Naive thymus-derived CD8-positive, alpha-beta T cell (primary cell): Measurements from ENCODE around the gene ZBTB7A. TPM values are rescaled to one million over a fixed set of nuclear protein-coding genes. Genes with fewer than 3 reads are reported as not detected.

ENCODE experiments used
- ATAC-seq, 2 donors: fragments of 150-1000 bp; cut with Tn5 transposase in 1 of 2; sonication (Bioruptor Pico), chemical (Tn5 transposase) in 1 of 2; 1 replicate in 1 of 2; 2 replicates in 1 of 2; pipeline ENCODE4 v1.10.0; 2021; ENCODE audit warnings: mild to moderate bottlenecking in 2 of 2, moderate library complexity in 2 of 2
- POLR2A ChIA-PET: fragments of 350-600 bp; sonication (Branson Sonifier 250); formaldehyde crosslinking; loops from one replicate; lab custom pipeline; 2021; ENCODE audit warnings: antibody characterized with exemption; lab: Charles Lee
- DNase-seq, 10 donors: peaks; one replicate each; pipeline versions ENCODE4 v3.0.0 to v3.0.0-alpha.2; 2020 to 2022
- H3K27ac Mint-ChIP-seq, 10 donors: one replicate each; pipeline ENCODE4 v1.8.0; 2020 to 2022; ENCODE audit warnings: mild to moderate bottlenecking in 10 of 10, mixed read lengths in 10 of 10, moderate library complexity in 4 of 10, inconsistent platforms in 1 of 10
- H3K27me3 Mint-ChIP-seq, 5 donors: one replicate each; pipeline ENCODE4 v1.8.0; 2021 to 2022; ENCODE audit warnings: mixed read lengths in 5 of 5
- H3K36me3 Mint-ChIP-seq, 3 donors: one replicate each; pipeline ENCODE4 v1.8.0; 2020 to 2022; ENCODE audit warnings: mixed read lengths in 3 of 3, mild to moderate bottlenecking in 2 of 3, inconsistent platforms in 1 of 3
- H3K4me1 Mint-ChIP-seq, 4 donors: one replicate each; pipeline ENCODE4 v1.8.0; 2021 to 2022; ENCODE audit warnings: mixed read lengths in 4 of 4
- H3K4me3 Mint-ChIP-seq, 10 donors: one replicate each; pipeline ENCODE4 v1.8.0; 2020 to 2022; ENCODE audit warnings: mild to moderate bottlenecking in 10 of 10, mixed read lengths in 10 of 10, moderate library complexity in 6 of 10, inconsistent platforms in 1 of 10
- H3K9me3 Mint-ChIP-seq, 9 donors: one replicate each; pipeline ENCODE4 v1.8.0; 2020 to 2022; ENCODE audit warnings: mixed read lengths in 9 of 9, mild to moderate bottlenecking in 3 of 9, inconsistent platforms in 1 of 9, moderate library complexity in 1 of 9
- polyA plus RNA-seq, 3 donors: library from polyadenylated mRNA; unstranded; fragments of 300-500 nt; fragmentation: Illumina TruSeq; gene quantifications; one replicate each; pipeline ENCODE4 v1.2.3, GENCODE V29; 2021
- total RNA-seq, 8 experiments: library from RNA in 2 of 8; stranded (reverse) in 2 of 8; gene quantifications; one replicate each; pipeline ENCODE4 v1.2.3 and lab custom pipeline; 2021 to 2026

Gene ZBTB7A
- total and polyA plus RNA-seq, 5 experiments from 2014 or later, result 31.3 to 59.9 (median 52.2) TPM

DNA sequence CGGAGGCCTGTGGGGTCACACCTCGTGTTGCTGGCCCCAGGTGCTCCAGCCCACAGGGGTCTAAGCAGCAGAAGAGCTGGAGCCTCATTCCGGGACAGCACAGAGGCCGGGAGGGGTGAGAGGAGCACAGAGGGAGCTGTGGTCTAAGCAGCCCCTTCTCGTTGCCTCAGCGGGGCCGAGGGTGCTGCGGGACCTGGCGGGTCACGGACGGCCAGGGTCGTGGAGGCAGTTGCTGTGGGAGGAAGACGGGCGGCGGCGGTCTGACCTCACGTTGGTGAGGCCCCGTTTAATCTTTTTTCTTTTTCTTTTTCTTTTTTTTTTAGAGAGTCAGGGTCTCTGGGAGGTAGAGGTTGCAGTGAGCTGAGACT is 37.5 kb downstream of the ZBTB7A start:
- DNase-seq (no peak), ATAC-seq (no peak)
- Mint-ChIP-seq H3K4me1 (no peaks in the 10 kb centered on the region), H3K4me3 (no peak overlapping the region), H3K27me3 (no peaks in the 10 kb centered on the region), H3K9me3 (no peaks in the 10 kb centered on the region), H3K36me3 (peaks cover 0 to 26% (median 0%) of the 10 kb centered on the region in 3 donors), H3K27ac (no peak overlapping the region)
- POLR2A ChIA-PET, result interaction anchor here (0.6 to 1.0 kb wide), 3 partner anchors 14 to 75 kb away, joined by 4 to 5 read pairs (median 4); no protein-coding TSS in a partner anchor

DNA sequence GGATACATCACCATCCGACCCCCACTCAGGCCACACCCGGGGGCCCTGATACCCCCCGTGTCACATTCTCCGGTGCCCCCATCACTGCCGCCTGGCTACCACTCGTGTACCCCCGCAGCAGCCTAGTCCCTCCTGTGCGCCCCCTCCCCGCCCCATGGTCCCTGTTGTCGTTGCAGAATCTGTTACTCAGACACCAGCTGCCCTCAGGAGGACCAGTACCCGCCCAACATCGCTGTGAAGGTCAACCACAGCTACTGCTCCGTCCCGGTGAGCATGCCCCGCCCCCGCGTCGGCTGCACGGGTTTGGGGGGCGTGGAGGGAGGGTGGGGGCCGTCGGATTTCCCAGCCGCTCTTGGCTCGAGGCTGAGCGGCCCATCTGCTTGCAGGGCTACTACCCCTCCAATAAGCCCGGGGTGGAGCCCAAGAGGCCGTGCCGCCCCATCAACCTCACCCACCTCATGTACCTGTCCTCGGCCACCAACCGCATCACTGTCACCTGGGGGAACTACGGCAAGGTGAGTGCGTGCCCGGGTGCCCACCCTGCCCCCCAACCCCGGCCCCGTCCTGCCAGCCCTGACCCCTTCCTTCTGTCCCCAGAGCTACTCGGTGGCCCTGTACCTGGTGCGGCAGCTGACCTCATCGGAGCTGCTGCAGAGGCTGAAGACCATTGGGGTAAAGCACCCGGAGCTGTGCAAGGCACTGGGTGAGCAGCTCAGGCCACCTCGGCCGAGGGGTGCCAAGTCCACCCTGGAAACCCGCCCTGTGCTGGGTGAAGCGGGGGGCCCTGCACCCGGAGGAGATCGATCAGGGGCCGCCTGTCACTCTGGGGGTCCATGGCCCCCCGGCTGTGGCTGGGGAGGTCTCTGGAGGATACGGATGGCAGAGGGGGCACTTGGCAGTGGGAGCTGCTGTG is 38.1 kb downstream of the ZBTB7A start:
- Mint-ChIP-seq H3K27ac (no peak overlapping the region), H3K27me3 (no peaks in the 10 kb centered on the region), H3K4me1 (no peaks in the 10 kb centered on the region), H3K4me3 (no peak overlapping the region), H3K9me3 (no peaks in the 10 kb centered on the region), H3K36me3 (peaks cover 0 to 28% (median 0%) of the 10 kb centered on the region in 3 donors)
- ATAC-seq, result no peak
- POLR2A ChIA-PET, result interaction anchor here (0.6 to 0.7 kb wide), 2 partner anchors 31 to 75 kb away, joined by 4 read pairs; no protein-coding TSS in a partner anchor
- DNase-seq, result no peak

- peaks cover 0 to under 1% (median 0%) of the 10 kb centered on the region in 4 donors for H3K4me1 Mint-ChIP-seq
- ATAC-seq, result no peak
- no peak for DNase-seq
- POLR2A ChIA-PET, result interaction anchor here (0.5 to 0.6 kb wide), 2 partner anchors 46 to 259 kb away, joined by 3 read pairs; no protein-coding TSS in a partner anchor
- H3K36me3 Mint-ChIP-seq, result peaks cover 0 to 30% (median 0%) of the 10 kb centered on the region in 3 donors
- H3K4me3 Mint-ChIP-seq, result no peak overlapping the region
- H3K9me3 Mint-ChIP-seq, result peaks cover 0 to under 1% (median 0%) of the 10 kb centered on the region in 9 donors
- no peaks in the 10 kb centered on the region for H3K27me3 Mint-ChIP-seq
- H3K27ac Mint-ChIP-seq, result peak overlapping the region in 2 of 10 donors; percentile 14 to 65
Observed at GRCh38 chr19:4027146-4027545, 39.6 kb downstream of the ZBTB7A start.

- H3K27ac Mint-ChIP-seq, result peak overlapping the region in 1 of 10 donors; percentile 49
- peaks cover 0 to 4% (median 0%) of the 10 kb centered on the region in 9 donors for H3K9me3 Mint-ChIP-seq
- H3K4me1 Mint-ChIP-seq, result peaks cover 0 to 4% (median 1%) of the 10 kb centered on the region in 4 donors
- POLR2A ChIA-PET, result interaction anchor here (0.7 to 1.3 kb wide), 2 partner anchors 20 to 46 kb away, joined by 3 read pairs; no protein-coding TSS in a partner anchor
- H3K36me3 Mint-ChIP-seq, result peaks cover 0 to 31% (median 5%) of the 10 kb centered on the region in 3 donors
- no peak overlapping the region for H3K4me3 Mint-ChIP-seq
- ATAC-seq, result no peak
- no peaks in the 10 kb centered on the region for H3K27me3 Mint-ChIP-seq
- no peak for DNase-seq
Observed at GRCh38 chr19:4025317-4025716, 41.4 kb downstream of the ZBTB7A start.

DNA sequence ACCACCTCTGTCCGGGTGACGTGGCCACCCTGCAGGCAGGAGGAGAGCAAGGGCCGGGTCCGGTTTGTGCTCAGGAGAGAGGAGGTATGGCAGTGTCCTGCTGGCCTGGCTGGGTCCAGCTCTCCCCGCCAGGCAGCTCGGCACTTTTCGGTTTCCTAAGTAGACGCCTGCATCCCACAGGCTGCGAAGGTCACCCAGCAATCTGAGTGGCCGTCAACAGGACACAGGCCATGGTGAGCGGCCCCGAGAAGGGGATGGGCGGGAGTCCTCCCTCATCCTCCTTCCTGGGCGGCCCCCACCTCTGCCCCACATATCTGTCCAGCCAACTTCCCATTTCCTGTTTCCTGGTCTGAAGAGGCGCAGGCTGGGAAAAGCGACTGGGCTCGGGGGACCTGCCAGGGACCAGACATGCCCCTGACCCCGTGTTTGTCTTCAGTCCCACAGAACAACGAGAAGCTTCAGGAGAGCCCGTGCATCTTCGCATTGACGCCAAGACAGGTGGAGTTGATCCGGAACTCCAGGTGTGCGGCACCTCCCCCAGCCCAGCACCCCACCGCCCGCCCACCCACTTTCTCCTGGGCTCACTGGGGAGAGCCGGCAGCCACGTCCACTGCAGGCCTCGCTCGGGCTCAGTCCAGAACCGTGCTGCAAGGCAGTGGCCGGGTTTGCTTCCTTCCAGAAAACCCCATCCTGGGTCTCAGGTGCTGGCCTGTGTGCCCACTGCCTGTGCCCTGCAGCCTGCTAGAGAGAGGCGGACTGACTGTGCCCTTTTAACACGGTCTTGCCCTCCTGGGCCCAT is 42.9 kb downstream of the ZBTB7A start:
- POLR2A ChIA-PET, result interaction anchor here (1.0 to 1.5 kb wide), 2 partner anchors 35 to 81 kb away, joined by 3 to 4 read pairs; no protein-coding TSS in a partner anchor
- Mint-ChIP-seq H3K9me3 (peaks cover 0 to 4% (median 0%) of the 10 kb centered on the region in 9 donors), H3K4me1 (peaks cover 0 to 5% (median 1%) of the 10 kb centered on the region in 4 donors), H3K36me3 (peaks cover 0 to 29% (median 5%) of the 10 kb centered on the region in 3 donors), H3K27me3 (no peaks in the 10 kb centered on the region), H3K4me3 (no peak overlapping the region), H3K27ac (peak overlapping the region in 3 of 10 donors; percentile 34 to 73 (median 67))
- ATAC-seq (no peak), DNase-seq (no peak)

DNA sequence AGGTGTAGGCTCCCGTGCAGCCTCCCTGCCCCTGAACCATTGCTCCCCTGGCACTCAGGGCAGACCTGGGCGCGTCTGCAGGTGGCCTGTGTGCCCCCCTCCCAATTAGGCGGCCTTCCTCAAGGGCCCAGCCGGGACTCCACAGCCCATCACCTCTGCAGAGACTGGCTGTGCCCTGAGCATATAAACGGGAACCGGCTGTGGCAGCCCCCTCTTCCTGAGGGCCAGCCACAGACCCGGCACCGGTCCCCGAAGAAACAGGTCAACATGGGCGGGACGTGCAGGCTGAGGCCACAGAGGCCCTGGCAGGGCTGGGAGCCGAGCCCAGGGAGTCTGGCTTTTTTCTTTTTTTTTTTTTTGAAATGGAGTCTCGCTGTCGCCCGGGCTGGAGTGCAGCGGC is 47.1 kb downstream of the ZBTB7A start:
- Mint-ChIP-seq H3K27me3 (no peaks in the 10 kb centered on the region), H3K4me1 (peaks cover 4 to 28% (median 9%) of the 10 kb centered on the region in 4 donors), H3K36me3 (peaks cover 0 to 22% (median 5%) of the 10 kb centered on the region in 3 donors), H3K27ac (no peak overlapping the region), H3K4me3 (no peak overlapping the region), H3K9me3 (peaks cover 0 to 4% (median 0%) of the 10 kb centered on the region in 9 donors)
- POLR2A ChIA-PET, result interaction anchor here (0.5 to 0.7 kb wide), 3 partner anchors 12 to 68 kb away, joined by 3 to 5 read pairs (median 3); no protein-coding TSS in a partner anchor
- ATAC-seq (no peak), DNase-seq (no peak)

- Mint-ChIP-seq H3K27me3 (no peaks in the 10 kb centered on the region), H3K27ac (no peak overlapping the region), H3K9me3 (peaks cover 0 to 4% (median 0%) of the 10 kb centered on the region in 9 donors), H3K4me1 (peaks cover 4 to 33% (median 9%) of the 10 kb centered on the region in 4 donors), H3K36me3 (peaks cover 0 to 19% (median 5%) of the 10 kb centered on the region in 3 donors), H3K4me3 (no peak overlapping the region)
- ATAC-seq (no peak), DNase-seq (no peak)
- POLR2A ChIA-PET, result no interaction called here
Observed at GRCh38 chr19:4018775-4019504, 47.8 kb downstream of the ZBTB7A start.

GRCh38 chr19:4018140-4018613 is 48.5 kb downstream of the ZBTB7A start:
- H3K27ac Mint-ChIP-seq, result peak overlapping the region in 1 of 10 donors; percentile 45
- ATAC-seq (no peak), DNase-seq (no peak)
- POLR2A ChIA-PET, result no interaction called here
- H3K4me1 Mint-ChIP-seq, result peaks cover 4 to 35% (median 10%) of the 10 kb centered on the region in 4 donors
- no peak overlapping the region for H3K4me3 Mint-ChIP-seq
- H3K27me3 Mint-ChIP-seq, result no peaks in the 10 kb centered on the region
- peaks cover 0 to 4% (median 0%) of the 10 kb centered on the region in 9 donors for H3K9me3 Mint-ChIP-seq
- peaks cover 0 to 17% (median 5%) of the 10 kb centered on the region in 3 donors for H3K36me3 Mint-ChIP-seq

- ATAC-seq (no peak), DNase-seq (no peak)
- peaks cover 0 to 20% (median 8%) of the 10 kb centered on the region in 3 donors for H3K36me3 Mint-ChIP-seq
- peak overlapping the region in 1 of 10 donors; percentile 75 for H3K4me3 Mint-ChIP-seq
- POLR2A ChIA-PET, result interaction anchor here (0.7 kb wide), 1 partner anchor 23 kb away, joined by 3 read pairs; no protein-coding TSS in a partner anchor
- H3K27ac Mint-ChIP-seq, result peak overlapping the region in 2 of 10 donors; percentile 24 to 45
- H3K27me3 Mint-ChIP-seq, result no peaks in the 10 kb centered on the region
- peaks cover 7 to 45% (median 17%) of the 10 kb centered on the region in 4 donors for H3K4me1 Mint-ChIP-seq
- peaks cover 0 to 3% (median 0%) of the 10 kb centered on the region in 9 donors for H3K9me3 Mint-ChIP-seq
Observed at GRCh38 chr19:4016903-4017638, 49.6 kb downstream of the ZBTB7A start.

DNA sequence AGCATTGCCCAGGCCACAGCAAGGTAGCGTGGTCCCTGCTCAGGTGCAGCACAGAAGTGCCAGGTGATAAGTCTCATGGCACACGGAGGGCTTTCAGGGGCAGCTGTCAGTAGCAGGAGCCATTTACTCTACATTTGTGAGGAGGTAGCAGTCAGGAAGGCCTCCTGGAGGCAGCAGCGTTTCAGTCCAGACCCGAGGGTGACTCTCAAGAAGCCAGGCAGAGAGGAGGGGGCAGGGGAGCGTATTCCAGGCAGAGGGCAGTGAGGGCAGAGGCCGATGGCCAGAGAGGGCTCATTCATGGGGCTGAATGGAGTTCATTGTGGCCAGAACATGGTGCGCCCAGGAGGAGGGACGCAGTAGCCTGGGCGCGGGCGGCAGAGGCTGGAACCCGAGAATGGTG is 50.2 kb downstream of the ZBTB7A start:
- Mint-ChIP-seq H3K27me3 (no peaks in the 10 kb centered on the region), H3K4me1 (peaks cover 6 to 45% (median 17%) of the 10 kb centered on the region in 4 donors), H3K36me3 (peaks cover 0 to 16% (median 6%) of the 10 kb centered on the region in 3 donors), H3K27ac (peak overlapping the region in 2 of 10 donors; percentile 7 to 41), H3K4me3 (peak overlapping the region in 2 of 10 donors; percentile 10 to 24), H3K9me3 (no peaks in the 10 kb centered on the region)
- POLR2A ChIA-PET, result no interaction called here
- no peak for DNase-seq
- no peak for ATAC-seq
